T-helper 22 cell (primary cell): ENCODE measurements around the gene SNCAIP.

ENCODE experiments used
- DNase-seq: peaks from one replicate; pipeline ENCODE4 v3.0.0-alpha.2; 2020; ENCODE audit warnings: low read depth

Gene SNCAIP

GRCh38 chr5:122429545-122430318, 117.7 kb downstream of the SNCAIP start:
- DNase-seq, result no peak

GRCh38 chr5:122430319-122430586, 118.2 kb downstream of the SNCAIP start:
- DNase-seq, result no peak

- no peak for DNase-seq
Observed at GRCh38 chr5:122431298-122431697, 119.3 kb downstream of the SNCAIP start.

- DNase-seq, result no peak
Observed at GRCh38 chr5:122434205-122434970, 122.4 kb downstream of the SNCAIP start.

GRCh38 chr5:122435234-122435633, 123.2 kb downstream of the SNCAIP start:
- no peak for DNase-seq

- DNase-seq, result no peak
Observed at GRCh38 chr5:122435761-122436160, 123.7 kb downstream of the SNCAIP start.

GRCh38 chr5:122436615-122437014, 124.6 kb downstream of the SNCAIP start:
- no peak for DNase-seq

- no peak for DNase-seq
Observed at GRCh38 chr5:122439645-122440044, 127.6 kb downstream of the SNCAIP start.

- DNase-seq, result no peak
Observed at GRCh38 chr5:122442938-122443337, 130.9 kb downstream of the SNCAIP start.

- DNase-seq, result no peak
Observed at GRCh38 chr5:122444411-122444810, 132.4 kb downstream of the SNCAIP start.

- DNase-seq, result no peak
Observed at GRCh38 chr5:122445070-122445469, 133.0 kb downstream of the SNCAIP start.

GRCh38 chr5:122447072-122447471, 135.0 kb downstream of the SNCAIP start:
- no peak for DNase-seq

GRCh38 chr5:122447879-122448278, 135.8 kb downstream of the SNCAIP start:
- DNase-seq, result no peak

GRCh38 chr5:122454541-122454940, 142.5 kb downstream of the SNCAIP start:
- no peak for DNase-seq

- DNase-seq, result no peak
Observed at GRCh38 chr5:122455939-122456338, 143.9 kb downstream of the SNCAIP start.

GRCh38 chr5:122457178-122457826, 145.3 kb downstream of the SNCAIP start:
- no peak for DNase-seq

GRCh38 chr5:122458278-122458872, 146.3 kb downstream of the SNCAIP start:
- no peak for DNase-seq

GRCh38 chr5:122462486-122462885, 150.4 kb downstream of the SNCAIP start:
- DNase-seq, result no peak

- DNase-seq, result no peak
Observed at GRCh38 chr5:122463221-122463620, 151.2 kb downstream of the SNCAIP start.

GRCh38 chr5:122464191-122464590, 152.2 kb downstream of the SNCAIP start:
- no peak for DNase-seq

- no peak for DNase-seq
Observed at GRCh38 chr5:122465031-122465577, 153.1 kb downstream of the SNCAIP start.

- no peak for DNase-seq
Observed at GRCh38 chr5:122465994-122466393, 154.0 kb downstream of the SNCAIP start.
